Measurements from ENCODE around the gene NR3C2.

NR3C2 gene

DNA sequence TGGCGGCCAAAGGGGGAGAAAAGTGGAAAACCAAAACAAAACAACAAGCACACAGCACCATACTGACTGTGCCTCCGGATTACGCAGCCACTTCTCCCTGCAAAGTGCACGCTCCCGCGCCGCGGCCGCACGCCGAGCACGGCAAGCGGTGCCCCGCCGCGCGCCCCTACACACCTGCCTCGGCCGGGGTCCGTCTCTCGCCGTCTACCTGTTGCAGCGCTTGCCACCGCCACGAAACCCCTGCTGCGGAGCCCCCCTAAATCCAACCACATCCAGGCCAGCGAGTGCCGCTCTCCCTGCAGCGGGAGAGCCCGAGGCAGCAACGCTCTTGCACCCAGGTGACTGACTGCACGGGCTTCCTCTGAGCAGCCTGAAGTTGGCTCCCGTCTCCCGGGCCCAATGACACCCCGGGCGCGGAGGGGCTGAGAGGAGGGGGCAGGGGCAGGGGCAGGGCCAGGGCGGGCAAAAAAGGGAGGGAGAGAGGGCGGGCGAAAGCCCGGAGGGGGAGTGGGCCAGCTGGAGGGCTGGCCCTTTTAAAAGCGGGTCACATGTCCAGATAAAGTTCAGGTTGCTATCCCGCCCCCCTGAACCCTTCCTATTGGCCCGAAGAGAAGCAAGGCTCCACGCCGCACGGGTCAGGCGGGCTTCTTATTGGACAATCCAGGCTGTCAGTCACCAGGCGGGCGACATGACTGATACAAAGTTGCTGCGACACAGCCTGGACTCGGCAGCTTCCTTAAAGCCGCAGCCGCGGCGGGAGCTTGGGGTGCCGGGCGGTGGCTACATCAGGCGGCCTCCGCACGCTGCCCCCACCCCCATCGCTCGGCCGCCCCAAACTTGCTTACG, at the start of gene NR3C2:
Gene NR3C2 (minus strand): TSS at position 429 of the 846 bp plus-strand sequence.
- DNase-seq: peak; percentile 77

DNA sequence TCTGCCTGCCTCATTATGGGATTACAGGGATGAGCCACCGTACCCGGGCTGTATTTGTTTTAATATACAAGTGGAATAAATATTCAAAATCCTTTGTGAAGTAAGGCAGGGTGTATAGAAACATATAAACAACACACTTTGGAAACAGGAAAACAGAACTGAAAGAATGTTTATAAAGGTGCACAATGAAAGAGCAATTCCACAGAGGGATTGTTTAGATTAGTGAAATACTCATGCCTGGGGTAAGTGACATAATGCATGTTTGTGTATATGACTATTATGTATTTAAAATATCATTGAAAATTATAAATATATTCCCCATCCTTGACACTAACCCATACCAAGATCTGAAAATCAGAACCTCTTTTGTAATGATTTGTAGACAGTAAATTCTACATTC, 45.0 kb upstream of the NR3C2 start:
- no peak for DNase-seq

DNA sequence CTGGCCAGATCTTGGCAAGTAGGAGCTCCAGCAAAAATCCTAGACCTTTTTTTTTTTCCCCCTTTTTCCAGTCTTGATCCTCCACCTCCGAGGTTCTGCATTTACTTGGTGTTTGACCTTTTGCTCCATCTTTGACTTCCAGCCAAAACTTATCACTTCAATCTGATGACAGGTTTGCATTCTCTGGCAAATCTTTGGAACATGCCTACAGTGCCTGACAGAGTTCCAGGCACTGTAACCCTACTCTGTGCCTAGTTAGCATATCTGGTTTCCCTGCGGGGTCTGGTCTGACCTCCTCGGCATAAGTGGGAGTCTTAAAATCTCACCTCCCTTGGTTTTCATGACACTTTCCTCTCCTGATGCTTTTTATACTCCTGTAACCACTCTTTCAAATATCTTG, 39.4 kb upstream of the NR3C2 start:
- no peak for DNase-seq

DNA sequence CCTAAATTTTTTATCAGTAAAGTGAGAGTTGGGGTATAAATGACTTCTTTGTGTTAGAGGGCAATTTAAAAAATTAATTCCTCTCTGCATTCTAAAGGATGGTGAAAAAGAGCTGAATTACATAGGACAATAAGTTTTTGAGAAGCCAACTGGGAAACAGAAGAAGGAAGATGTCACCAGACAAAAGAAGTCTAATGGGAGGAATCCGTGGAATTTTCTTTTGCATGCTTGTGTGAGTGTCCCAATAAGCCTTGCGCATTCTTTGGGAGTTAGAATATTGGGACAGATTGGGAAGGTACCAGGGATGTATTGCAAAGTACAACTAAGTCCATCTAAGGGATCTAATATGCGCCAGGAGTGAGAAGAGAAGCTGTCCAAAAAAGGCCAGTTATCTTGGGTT, 35.1 kb upstream of the NR3C2 start:
- no peak for DNase-seq

DNA sequence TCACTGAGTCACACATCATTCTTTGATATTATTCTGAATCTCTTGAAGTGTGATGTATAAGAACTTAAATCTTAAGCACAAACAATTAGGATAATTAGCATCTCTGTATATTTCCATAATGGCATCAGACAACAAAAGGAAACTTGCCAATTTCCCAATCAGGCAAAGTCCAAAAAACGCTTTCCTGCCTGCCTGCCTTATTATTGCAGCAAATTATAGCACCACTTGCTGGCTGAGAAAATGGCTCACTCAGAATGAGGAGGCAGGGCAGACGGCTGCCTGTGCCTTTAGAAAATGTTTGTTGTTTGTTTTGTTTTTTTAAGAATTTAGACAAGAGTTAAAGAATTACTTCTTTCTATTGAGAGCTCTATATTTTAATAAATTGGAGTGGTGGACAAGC, 27.7 kb upstream of the NR3C2 start:
- DNase-seq: no peak

DNA sequence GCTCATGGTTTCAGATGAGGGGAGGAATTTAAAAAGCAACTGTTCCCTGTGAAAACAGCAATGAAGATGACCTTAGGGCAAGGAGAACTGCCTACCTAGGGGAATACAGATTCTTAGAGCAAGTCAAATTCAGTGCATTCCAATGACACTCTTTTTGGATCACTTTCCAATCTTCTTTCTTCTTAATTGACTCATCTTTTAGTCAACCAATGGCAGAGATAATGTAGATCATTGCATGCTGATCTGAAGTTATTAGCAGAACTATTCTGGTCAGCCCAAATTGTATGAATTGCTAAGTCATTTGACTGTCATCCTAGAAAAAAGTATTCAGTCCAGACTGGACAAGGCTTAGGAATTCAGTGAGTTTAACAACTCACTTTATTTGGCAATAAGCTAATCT, 12.6 kb upstream of the NR3C2 start:
- DNase-seq: no peak

DNA sequence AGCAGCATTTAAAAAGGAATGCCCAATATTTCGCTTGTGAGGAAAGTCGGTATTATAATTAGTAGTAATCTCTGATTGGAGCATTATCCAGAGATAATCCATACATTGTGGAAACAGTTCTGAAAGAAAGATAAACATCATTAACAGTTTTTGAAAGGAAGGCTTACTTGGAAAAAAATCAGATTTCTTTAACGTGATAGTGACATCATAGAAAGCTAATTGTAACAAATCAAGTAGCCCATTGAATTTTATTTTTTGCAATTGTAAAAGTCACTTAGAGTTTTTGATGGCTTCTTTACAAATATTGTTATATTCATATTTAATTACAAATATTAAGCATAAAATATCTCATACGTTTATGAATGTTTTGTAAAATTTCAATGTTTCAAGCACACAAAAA, 11.6 kb upstream of the NR3C2 start:
- no peak for DNase-seq

DNA sequence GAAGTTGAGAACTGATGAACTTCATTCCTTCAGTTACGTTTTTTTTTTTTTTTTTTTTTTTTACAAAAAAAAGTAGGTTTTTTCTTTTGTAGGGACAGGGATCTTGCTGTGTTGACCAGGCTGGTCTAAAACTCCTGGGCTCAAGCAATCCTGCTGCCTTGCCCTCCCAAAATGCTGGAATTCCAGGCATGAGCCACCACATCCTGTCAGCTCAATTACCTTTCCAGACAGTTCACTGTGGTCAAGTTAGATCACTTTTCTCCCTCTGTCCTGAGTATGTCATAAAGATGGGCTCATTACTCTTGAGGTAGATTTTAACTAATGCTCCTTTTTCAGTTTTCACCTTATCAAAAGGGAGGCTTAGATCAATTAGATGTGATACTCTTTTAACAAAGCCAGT, 10.8 kb upstream of the NR3C2 start:
- DNase-seq: no peak

DNA sequence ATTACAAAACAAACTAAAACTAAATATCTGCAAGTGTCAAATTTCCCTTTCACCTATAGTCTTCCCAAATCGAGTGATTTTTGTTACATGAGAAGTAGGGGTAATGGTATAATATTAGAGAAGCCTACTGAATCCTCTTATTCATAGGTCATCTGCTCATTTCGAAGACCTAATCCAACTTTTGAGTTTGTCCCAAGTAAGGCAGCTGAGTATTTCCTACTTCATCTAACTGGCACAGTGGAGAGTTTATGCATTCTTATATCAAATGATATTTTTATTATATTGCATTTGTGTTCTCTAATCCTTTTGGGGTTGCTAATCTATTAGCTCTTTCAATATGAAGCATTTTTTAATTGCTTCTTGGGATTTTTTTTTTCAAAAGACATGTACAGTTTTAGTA, 7.7 kb upstream of the NR3C2 start:
- DNase-seq: no peak

DNA sequence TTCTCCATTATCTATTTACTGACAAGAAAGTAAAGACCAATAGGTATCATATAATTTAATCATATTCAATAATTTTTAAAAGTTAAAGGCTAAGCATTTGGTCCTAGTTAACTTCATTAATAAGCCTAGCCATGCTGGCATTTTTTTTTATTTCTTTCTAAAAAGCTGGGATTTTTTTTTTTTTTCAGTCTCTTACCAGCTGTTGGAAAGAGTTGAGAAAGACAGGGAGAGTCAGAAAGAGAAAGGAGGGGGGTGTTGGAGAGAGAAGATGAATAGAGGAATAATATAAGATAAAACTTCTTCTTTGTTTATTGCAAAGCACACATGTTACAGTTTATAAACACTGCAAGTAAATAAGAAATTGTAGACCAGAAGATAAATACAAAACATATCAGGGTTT, 5.9 kb upstream of the NR3C2 start:
- no peak for DNase-seq

DNA sequence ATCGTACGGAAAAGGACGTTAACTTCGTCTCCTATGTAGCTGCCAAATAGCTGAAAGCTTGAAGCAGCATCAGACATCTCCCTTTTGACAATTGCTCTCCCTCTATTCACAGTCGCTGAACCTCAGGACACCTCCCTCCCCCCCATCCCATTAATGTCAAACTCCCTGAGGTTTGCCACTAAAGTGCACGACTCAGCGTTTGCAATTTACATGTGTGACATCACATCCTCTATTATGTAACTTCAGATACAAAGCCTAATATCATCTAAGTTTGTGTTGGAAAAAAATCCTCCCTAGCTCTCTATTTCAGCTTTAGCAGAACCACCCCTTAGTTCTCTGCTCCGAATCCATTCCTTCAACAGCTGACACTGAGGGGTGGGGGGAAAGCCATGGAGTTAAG, 5.5 kb upstream of the NR3C2 start:
- DNase-seq: no peak

DNA sequence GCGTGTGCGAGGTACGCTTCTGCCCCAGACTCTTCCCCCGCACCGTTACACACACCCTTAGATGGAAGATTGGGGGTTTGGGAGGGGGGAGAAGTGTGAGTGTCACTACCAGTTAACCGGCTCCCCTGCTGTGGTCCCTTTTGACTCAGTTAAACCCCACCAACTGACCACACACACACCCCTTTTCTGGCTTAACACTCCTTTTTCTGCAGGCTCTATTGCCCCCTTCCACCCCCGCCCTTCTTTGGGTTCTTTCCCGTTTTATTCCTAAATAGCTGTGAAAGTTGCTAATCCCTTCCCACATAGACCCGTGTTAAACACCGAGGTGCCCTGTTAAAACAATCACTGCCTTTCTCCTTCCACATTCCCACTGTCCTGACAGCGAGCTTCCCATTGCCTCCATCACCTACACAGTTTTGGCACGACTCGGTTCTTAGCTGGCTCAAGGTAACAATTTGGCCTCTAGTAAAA, 3.7 kb upstream of the NR3C2 start:
- no peak for DNase-seq

DNA sequence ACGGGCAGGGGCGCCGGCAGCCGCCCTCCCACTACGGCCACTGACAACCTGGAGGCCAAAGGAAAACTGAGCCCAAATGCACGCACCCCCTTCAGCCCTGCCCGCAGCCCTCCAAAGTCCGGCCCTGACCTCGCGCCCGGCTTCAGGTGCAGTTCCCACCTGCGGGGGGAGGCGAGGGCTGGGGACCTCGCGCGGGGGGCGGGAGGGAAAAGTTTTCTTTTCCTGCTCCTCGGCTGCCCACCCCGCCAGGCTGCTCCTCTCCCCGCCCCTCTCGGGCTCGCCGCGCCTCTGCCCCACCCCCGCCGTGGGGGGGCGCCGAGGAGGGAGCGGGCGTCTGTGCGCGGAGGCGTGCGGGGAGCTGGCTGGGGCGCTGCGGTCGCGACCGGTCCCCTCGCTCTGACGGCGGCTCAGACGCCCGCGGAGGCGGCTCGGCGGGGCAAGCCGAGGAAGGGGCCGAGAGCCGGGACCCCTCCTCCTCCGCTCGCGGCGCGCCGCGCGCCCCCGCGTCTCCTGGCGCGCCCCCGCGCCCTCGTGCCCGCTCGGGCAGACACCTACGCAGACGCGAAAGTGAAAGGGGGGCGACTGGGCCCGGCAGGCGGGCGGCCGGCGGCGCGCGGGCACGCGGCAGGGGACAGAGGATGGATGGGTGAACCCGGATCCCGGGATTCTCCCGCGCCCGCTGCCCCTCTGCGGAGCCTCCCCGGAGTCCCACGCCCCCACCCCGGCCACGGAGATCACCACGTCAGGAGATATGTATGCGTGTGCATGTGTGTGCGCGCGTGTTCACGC, 3.1 kb upstream of the NR3C2 start:
- no peak for DNase-seq

DNA sequence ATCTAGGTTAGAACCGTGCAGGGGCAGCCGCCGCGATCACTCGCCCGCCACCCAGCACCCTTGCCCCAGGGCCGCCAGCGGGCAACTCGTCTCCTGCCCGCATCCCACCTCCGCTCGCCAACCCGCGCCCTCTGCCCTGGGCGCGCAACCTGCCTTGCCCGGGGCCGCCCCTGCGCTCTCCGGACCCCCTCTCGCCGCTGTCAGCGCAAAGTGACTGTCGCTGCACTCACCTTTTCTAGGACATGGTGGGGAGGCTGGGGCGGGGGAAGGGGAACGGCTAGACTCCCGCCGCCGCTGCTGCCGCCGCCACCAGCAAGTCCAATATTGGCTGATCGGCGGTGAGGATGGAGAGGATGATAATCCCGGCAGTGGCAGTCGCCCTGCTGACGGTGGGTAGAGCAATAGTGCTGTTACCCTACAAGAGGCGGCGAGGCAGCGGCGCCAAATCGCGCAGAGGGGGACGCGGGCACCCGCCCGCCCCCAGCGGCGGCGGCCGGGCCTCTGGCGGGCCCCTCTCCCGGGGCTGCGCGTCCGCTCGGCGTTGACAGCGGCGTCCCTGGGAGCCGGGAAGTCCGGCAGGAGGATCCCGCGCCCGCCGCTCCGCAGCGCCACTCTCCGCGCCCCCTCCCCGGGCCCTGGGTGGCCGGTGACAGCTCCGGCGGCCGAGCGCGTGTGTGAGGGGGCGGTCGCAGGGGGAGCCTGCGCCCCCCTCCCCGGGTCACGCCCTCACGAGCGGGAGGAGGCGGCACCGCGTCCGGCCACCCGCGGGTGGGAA, 2.3 kb upstream of the NR3C2 start:
- DNase-seq: no peak

DNA sequence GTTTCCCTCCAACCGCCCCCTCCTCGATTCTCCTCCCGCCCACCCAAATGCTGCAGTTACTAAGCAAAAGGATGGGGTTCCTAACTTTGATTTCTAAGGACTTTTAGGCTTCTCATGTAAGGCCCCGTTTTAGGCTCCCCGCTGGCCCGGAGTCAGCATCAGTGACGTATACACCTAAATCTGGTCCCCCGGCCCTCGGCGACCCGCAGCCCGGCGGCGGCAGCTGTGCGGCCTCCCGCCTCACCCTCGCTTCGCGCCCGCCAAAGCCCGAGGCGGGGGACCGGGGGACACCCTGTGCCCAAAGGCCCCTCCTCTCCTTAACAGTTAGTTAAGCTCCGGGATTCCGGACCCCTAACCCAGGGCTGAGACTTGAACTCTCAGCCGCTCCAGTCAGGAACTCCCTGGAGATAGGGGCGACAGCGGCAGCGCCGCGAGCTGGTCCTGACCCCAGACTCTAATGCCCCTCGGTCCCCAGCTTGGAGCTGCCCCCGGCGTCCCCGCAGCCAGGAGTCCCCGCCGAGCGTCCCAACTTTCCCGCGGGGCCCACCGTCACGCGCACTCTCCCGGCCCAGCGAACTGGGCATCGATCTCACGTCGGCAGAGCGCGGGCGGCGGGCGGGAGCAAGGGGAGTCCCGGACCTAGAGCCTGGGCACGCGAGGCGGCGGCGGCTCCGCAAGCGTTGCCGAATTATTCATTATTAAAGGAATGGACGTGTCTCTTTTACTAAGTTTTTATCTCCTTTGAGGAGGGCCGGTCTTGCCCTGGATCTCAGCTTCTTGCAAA, 1.5 kb upstream of the NR3C2 start:
- DNase-seq: no peak

DNA sequence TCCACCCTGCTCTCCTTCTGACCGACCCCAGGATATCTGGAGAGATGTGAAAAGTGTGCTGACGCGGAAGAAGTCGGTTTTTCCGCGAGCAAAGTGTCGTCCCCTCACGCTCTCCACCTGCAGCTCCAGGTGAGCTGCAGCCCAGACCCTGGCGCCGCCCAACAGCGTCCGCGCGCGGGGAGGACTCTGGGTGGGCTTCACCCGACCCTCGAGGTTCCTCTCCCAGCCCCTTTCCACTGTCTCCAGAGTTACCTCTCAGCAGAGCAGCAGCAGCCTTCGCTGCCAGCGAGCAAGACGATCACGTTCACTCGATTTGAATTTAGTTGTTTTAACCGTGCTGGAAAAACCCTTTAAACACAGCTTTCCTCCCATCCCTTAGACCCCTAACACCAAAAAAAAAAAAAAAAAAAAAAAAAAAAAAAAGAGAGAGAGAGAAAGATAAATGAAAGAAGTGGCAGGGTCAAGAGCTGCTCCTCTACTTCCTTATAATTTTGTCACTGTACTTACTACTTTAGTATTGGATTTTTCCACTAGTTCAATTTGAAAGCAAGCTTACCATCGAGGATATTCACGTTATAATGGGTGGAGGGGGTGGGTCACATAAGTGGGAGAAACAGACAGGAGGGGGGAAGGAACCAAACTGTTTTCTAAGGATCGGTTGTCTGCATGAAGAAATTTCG, 758 bp upstream of the NR3C2 start:
- DNase-seq: no peak

DNA sequence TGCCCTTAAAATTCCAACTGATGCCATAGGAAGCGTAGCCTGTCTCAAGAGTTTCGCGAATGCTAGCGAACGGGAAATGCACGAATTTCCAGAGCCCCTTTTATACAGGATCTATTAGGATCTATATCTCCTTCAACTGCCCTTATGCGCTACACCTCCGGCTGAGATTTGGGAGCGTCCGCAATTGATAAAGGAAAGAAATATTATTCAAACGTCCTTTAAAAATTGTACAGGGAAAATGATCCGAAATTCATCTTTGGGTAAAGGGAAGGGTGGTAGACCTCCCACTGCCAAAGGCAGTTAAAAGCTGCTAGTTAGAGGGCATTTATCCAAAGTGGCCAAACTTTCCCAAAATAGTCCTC, 609 bp downstream of the NR3C2 start:
- DNase-seq: no peak

DNA sequence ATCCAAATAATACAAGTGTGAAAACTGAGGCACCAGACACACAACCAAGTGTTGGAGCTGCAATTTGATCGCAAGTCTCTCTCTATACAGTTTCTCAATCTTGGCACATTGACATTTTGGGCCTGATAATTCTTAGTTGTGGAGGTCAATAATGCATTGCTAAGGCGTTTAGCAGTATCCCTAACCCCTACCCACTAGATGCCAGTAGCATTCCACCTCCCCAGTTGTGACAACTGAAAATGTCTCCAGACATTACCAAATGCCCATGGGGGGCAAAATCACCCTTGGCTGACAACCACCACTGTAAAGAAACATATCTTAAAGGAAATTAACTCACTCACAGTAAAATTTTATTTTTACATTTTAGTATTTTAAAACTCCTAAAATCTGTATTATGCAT, 4.2 kb downstream of the NR3C2 start:
- no peak for DNase-seq

DNA sequence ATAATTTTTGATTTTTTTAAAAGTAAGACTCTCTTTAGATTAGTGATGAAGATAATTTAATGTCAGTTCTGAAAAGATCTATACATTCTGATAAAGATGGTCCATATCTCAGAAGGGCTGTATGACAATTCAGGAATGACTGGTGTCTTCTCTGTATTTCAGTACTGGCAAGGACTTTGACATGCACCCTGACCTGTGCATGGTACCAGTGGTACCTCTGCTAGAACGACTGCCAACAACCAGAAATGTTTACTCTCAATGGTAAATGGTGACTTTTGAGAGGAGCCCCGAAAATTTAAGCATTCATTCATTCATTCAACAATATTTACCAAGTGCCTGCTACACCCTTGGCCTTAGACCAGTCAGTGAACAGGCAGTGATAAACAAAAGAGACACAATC, 4.8 kb downstream of the NR3C2 start:
- no peak for DNase-seq

DNA sequence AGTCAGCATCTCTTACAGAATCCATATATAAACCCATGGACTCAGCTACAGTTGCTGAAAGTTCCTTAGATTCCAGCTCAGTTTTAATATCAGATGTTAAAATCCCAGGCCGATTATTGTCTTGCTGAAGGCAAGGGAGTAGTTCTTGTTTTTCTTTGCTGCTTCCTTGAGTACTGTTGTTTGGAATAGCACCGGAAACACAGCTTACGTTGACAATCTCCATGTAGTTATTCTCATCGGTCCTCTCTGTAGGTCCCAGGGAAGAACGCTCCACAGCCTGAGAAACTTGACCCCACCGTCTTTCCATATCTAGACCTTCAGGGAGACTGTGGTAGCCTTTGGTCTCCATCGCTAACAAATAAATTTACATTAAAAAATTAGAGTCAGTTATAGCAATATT, 5.7 kb downstream of the NR3C2 start:
- DNase-seq: no peak

DNA sequence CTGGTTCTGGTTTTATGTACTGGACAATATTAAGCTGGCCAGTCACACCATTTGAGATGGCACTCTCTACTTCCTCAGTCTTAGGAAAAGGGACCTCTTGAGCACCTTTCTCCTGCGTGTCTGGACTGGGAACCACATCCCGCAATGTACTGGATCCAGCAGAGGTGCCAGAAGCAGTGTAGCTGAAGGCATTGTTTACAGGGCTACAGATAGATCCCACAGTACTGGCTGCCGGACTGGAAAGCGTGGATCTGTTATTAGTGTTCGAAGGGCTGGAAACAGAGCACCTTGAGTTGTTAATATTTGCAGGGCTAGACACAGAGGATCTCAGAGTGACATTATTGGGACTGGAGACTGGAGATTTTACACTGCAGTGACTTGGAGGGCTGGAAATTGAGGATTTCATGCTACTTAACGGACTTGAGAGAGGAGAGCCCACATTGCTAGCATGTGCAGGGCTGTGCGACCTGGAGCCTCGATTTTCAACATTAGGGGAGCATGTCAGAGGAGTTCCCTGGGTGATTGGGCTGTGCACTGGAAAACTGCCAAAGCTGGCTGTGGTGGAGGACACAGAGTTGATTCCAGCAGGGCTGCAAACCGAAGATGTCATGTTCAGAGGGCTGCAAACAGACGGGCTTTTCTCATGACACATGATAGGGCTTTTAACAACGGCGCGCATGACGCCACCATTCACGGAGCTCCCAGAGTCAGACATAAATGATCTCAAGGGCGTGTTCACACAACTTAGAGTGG, 6.4 kb downstream of the NR3C2 start:
- DNase-seq: no peak
